WI38 (cell line): ENCODE data around the gene THSD4.

Experiments used
- H3K4me3 ChIP-seq: 2 replicates; pipeline ENCODE4 v1.5.1; 2011; ENCODE audit warnings: low read depth, mild to moderate bottlenecking, control low read depth, low read length
- TF ChIP-seq, protein P1 (sequence below): IDR thresholded peaks from 2 replicates; pipeline ENCODE4 v1.5.1; 2012; ENCODE audit warnings: low read depth, mild to moderate bottlenecking, control low read depth, low read length

Gene THSD4

DNA sequence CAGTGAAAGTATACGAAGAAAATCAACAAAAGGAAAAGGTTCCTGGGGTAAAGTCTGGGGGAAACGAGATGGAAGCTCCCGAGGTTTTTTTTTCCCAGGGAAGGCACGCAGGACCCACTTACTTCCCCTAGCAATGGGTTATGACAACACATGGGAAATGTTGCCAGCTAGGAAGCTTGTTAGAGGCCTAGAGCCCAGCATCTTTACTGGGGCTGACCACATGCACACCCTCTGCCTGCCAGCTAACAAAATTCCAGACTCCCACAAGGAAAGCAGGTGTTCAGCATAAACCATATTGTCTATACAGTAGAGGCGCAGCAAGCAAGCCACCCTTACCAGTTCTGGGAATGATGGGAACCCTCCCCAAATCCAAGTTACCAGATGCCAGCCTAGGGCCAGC, 436.3 kb downstream of the THSD4 start:
- TF ChIP-seq, protein P1, sequence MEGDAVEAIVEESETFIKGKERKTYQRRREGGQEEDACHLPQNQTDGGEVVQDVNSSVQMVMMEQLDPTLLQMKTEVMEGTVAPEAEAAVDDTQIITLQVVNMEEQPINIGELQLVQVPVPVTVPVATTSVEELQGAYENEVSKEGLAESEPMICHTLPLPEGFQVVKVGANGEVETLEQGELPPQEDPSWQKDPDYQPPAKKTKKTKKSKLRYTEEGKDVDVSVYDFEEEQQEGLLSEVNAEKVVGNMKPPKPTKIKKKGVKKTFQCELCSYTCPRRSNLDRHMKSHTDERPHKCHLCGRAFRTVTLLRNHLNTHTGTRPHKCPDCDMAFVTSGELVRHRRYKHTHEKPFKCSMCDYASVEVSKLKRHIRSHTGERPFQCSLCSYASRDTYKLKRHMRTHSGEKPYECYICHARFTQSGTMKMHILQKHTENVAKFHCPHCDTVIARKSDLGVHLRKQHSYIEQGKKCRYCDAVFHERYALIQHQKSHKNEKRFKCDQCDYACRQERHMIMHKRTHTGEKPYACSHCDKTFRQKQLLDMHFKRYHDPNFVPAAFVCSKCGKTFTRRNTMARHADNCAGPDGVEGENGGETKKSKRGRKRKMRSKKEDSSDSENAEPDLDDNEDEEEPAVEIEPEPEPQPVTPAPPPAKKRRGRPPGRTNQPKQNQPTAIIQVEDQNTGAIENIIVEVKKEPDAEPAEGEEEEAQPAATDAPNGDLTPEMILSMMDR: no peak
- H3K4me3 ChIP-seq: no peak overlapping the region

DNA sequence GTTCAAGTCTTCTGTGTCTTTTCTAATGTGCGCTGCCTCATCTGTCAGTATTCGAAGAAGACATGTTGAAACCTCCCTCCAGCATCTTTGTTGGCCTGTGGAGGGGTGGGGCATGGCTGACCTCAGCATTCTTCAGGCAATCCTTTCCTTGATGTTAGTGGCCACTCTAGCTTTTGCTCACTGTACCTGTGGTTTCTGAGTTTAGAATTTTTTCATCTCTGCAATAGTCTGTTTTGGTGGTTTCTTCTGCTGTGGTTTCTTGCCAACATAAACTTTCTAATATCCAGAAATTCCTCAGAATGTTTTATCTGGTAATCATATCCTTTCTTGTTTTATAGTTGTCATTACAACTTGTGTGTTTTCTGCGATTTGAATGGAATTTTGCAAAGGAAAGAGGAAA, 443.8 kb downstream of the THSD4 start:
- no peak overlapping the region for H3K4me3 ChIP-seq
- TF ChIP-seq, protein P1: no peak

DNA sequence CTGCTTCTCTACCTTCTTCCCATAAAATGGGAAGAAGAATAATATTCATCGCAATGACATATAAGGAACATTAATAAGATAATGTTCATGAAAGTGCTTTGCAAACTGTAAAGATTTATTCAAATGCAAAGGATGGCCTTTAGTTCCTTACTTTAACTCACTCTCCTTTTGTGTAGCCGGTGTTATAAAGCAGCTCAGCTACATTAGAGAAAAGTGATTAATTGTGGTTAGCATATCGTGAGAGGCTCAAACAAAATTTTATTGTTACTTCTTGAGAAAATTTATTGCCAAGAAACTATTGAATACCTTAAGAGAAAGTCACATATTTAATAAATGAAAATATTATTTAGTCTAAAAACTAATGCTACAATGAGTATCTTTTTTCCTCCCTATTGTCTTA, 444.3 kb downstream of the THSD4 start:
- TF ChIP-seq, protein P1: no peak
- no peak overlapping the region for H3K4me3 ChIP-seq

DNA sequence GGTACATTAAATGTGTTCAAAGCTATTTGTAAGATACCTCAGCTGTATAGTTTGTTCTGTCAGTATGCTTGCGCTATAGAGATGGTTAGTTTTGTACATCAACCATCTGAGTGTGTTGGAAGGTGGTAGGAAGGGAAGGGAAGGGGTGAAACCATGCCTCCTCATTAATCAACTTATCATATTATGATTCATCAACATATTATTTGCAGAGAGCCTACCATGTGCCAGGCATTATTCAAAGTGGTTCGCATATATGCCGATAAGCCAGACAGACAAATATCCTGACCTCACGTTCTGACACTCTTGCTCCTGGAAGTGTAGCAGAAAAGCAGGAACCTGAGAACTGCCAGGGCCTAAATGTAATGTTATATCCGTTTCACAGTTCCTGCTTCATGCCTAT, 447.0 kb downstream of the THSD4 start:
- H3K4me3 ChIP-seq: no peak overlapping the region
- TF ChIP-seq, protein P1: no peak

DNA sequence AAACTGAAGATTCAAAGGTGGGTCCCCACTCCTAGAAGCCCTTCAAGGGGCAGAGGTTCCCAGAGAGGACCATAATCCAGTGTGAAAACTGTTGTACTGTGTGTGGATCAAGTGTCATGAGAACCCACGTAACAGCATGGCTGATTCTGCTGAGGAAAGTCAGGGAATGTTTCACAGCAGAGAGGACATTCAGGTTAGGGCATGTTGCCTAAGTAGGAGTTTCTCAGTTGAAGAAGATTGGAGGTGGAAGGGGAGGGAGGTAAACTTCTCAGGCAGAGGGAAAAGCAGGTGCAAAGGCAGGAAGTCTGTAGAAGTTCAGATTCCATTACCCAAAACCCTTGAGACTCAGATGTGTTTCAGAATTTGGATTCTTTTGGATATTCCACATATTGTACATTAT, 448.9 kb downstream of the THSD4 start:
- no peak overlapping the region for H3K4me3 ChIP-seq
- TF ChIP-seq, protein P1: no peak

DNA sequence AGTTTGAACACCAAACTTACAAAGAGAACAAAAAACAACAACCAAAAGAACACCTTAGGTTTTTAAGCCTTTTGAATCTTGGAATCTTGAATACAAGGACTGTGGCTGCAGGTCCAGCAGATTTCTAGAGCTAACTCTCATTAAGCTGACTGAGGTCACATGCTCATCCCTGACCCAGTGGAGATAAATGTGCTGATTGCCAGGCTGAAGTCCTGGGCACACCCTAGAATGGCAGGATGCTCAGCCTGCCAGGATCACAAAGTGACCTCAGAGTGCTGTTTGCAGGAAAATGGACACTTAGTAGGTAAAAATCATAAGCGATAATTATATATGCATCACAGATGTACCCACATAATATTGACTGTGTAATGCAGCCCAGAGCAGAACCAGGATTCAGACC, 449.7 kb downstream of the THSD4 start:
- TF ChIP-seq, protein P1: no peak
- no peak overlapping the region for H3K4me3 ChIP-seq

DNA sequence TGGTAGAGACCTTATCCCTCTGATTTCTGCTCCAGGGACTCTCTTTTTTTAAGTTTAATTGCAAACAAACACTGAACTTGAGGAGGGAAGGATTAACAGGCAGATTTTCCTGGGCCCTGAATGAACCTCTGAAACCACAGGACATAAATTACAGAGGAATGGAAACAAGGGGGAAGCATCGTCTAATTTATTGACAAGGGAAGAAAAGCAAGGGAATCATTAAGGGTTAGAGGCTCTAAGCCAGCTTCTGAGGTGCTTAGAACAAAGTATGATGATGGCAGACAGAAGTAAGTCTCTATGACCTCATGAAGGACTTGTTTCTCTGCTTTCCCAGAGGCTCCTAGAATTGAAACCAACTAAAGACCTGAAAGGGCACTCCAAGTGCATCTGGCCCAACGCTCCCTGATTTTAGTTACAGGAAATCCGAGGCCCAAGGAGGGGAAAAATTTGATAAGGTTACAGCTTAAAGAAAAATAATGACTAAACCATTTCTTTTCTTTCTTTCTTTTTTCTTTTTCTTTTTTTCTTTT, 450.4 kb downstream of the THSD4 start:
- TF ChIP-seq, protein P1: no peak

More for the DNA sequence above, 450.4 kb downstream of the THSD4 start:
- no peak overlapping the region for H3K4me3 ChIP-seq
